ENCODE results near the gene ZNRF2.
A peak's percentile ranks its signal among the peaks of the same experiment; 100 is the strongest.
"Not testable (repeated sequence)": the region's sequence is repeated elsewhere in the genome, so short reads cannot be mapped to it uniquely, and the experiment has no call there.

Gene ZNRF2

GRCh38 chr7:30280631-30281030 is 3.8 kb upstream of the ZNRF2 start:
- H3K4me3 ChIP-seq: no peak overlapping the region
- no peaks in the 10 kb centered on the region for H3K9me3 ChIP-seq (replicated peaks in 1 of 11)
- no peaks in the 10 kb centered on the region for H3K27me3 ChIP-seq
- H4K20me1 ChIP-seq: no peaks in the 10 kb centered on the region; a peak in 2 of 22 replicates
- H3K4me2 ChIP-seq: peak overlapping the region in 4 of 11 experiments; percentile 21 to 64 (median 44); a peak in 6 of 22 replicates
- no peak for TF ChIP-seq Cebpa-rat (IDR thresholded peaks at IDR 0.05)
- no peaks in the 10 kb centered on the region for H3K36me3 ChIP-seq
- peaks cover 39 to 81% (median 52%) of the 10 kb centered on the region in 10 experiments for H3K4me1 ChIP-seq
- no peak overlapping the region for H3K27ac ChIP-seq
- 0 out of 22 replicates have a peak overlapping the region, but pooled peaks of 1 of the 11 experiments have one; percentile 18 for H3K9ac ChIP-seq

- H3K4me2 ChIP-seq: peak overlapping the region; percentile 20 to 64 (median 36); a peak in 19 of 22 replicates
- H3K27ac ChIP-seq: no peak overlapping the region
- no peaks in the 10 kb centered on the region; a peak in 1 of 22 replicates for H3K9me3 ChIP-seq (replicated peaks in 1 of 11)
- no peaks in the 10 kb centered on the region for H3K27me3 ChIP-seq
- H4K20me1 ChIP-seq: peaks cover 0 to 2% (median 0%) of the 10 kb centered on the region in 11 experiments; a peak in 3 of 22 replicates
- TF ChIP-seq Cebpa-rat (IDR thresholded peaks at IDR 0.05): no peak
- H3K36me3 ChIP-seq: no peaks in the 10 kb centered on the region
- no peak overlapping the region for H3K4me3 ChIP-seq
- peaks cover 39 to 74% (median 52%) of the 10 kb centered on the region in 10 experiments for H3K4me1 ChIP-seq
- no peak overlapping the region for H3K9ac ChIP-seq
Observed at GRCh38 chr7:30281263-30281662, 3.1 kb upstream of the ZNRF2 start.

- Histone ChIP-seq H3K36me3 (no peaks in the 10 kb centered on the region), H3K27me3 (no peaks in the 10 kb centered on the region), H3K4me3 (no peak overlapping the region), H3K27ac (no peak overlapping the region), H3K9me3 (replicated peaks in 1 of 11) (no peaks in the 10 kb centered on the region; a peak in 1 of 22 replicates), H4K20me1 (peaks cover 0 to 7% (median 0%) of the 10 kb centered on the region in 11 experiments; a peak in 9 of 22 replicates), H3K4me1 (peaks cover 41 to 70% (median 56%) of the 10 kb centered on the region in 10 experiments), H3K9ac (no peak overlapping the region), H3K4me2 (peak overlapping the region; percentile 20 to 64 (median 36); a peak in 15 of 22 replicates)
- TF ChIP-seq Cebpa-rat (IDR thresholded peaks at IDR 0.05): no peak
Observed at GRCh38 chr7:30281791-30282190, 2.6 kb upstream of the ZNRF2 start.

- no peak overlapping the region for H3K4me3 ChIP-seq
- no peak for TF ChIP-seq Cebpa-rat (IDR thresholded peaks at IDR 0.05)
- peak overlapping the region in 1 of 11 experiments; percentile 48; a peak in 2 of 22 replicates for H3K4me2 ChIP-seq
- H3K9ac ChIP-seq: no peak overlapping the region
- H3K36me3 ChIP-seq: no peaks in the 10 kb centered on the region
- H3K27ac ChIP-seq: no peak overlapping the region
- no peaks in the 10 kb centered on the region; a peak in 1 of 22 replicates for H3K9me3 ChIP-seq (replicated peaks in 1 of 11)
- peaks cover 0 to 12% (median 2%) of the 10 kb centered on the region in 11 experiments; a peak in 9 of 22 replicates for H4K20me1 ChIP-seq
- peaks cover 46 to 64% (median 60%) of the 10 kb centered on the region in 10 experiments for H3K4me1 ChIP-seq
- no peaks in the 10 kb centered on the region for H3K27me3 ChIP-seq
Observed at GRCh38 chr7:30282735-30283134, 1.7 kb upstream of the ZNRF2 start.

- Histone ChIP-seq H3K9me3 (replicated peaks in 1 of 11) (no peaks in the 10 kb centered on the region; a peak in 1 of 22 replicates), H4K20me1 (peaks cover 0 to 24% (median 16%) of the 10 kb centered on the region in 11 experiments; a peak in 12 of 22 replicates), H3K27ac (peak overlapping the region; percentile 98 to 100 (median 99)), H3K4me1 (peaks cover 35 to 69% (median 54%) of the 10 kb centered on the region in 10 experiments), H3K27me3 (no peaks in the 10 kb centered on the region), H3K9ac (peak overlapping the region; percentile 98 to 100 (median 99)), H3K36me3 (no peaks in the 10 kb centered on the region), H3K4me3 (peak overlapping the region; percentile 92 to 100 (median 98)), H3K4me2 (peak overlapping the region; percentile 78 to 96 (median 87))
- no peak for TF ChIP-seq Cebpa-rat (IDR thresholded peaks at IDR 0.05)
Observed at GRCh38 chr7:30285067-30285535, 704 bp downstream of the ZNRF2 start.

GRCh38 chr7:30285536-30286284 is 1.3 kb downstream of the ZNRF2 start:
- Histone ChIP-seq H3K27ac (peak overlapping the region; percentile 98 to 100 (median 99)), H3K9ac (peak overlapping the region; percentile 98 to 100 (median 99)), H3K27me3 (no peaks in the 10 kb centered on the region), H4K20me1 (peaks cover 0 to 29% (median 21%) of the 10 kb centered on the region in 11 experiments; a peak in 12 of 22 replicates), H3K4me3 (peak overlapping the region; percentile 92 to 100 (median 98)), H3K9me3 (replicated peaks in 1 of 11) (no peaks in the 10 kb centered on the region; a peak in 1 of 22 replicates), H3K4me1 (peaks cover 40 to 69% (median 56%) of the 10 kb centered on the region in 10 experiments), H3K36me3 (no peaks in the 10 kb centered on the region), H3K4me2 (peak overlapping the region; percentile 78 to 96 (median 87))
- no peak for TF ChIP-seq Cebpa-rat (IDR thresholded peaks at IDR 0.05)

GRCh38 chr7:30286749-30287148 is 2.4 kb downstream of the ZNRF2 start:
- Histone ChIP-seq H3K4me3 (peak overlapping the region; percentile 92 to 100 (median 98)), H3K27ac (peak overlapping the region; percentile 98 to 100 (median 99)), H3K9ac (peak overlapping the region; percentile 98 to 100 (median 99)), H3K9me3 (replicated peaks in 1 of 11) (no peaks in the 10 kb centered on the region; a peak in 1 of 22 replicates), H3K4me2 (peak overlapping the region; percentile 78 to 96 (median 87)), H3K27me3 (no peaks in the 10 kb centered on the region), H3K4me1 (peaks cover 33 to 69% (median 54%) of the 10 kb centered on the region in 10 experiments), H4K20me1 (peaks cover 0 to 39% (median 27%) of the 10 kb centered on the region in 11 experiments; a peak in 12 of 22 replicates), H3K36me3 (no peaks in the 10 kb centered on the region)
- no peak for TF ChIP-seq Cebpa-rat (IDR thresholded peaks at IDR 0.05)

GRCh38 chr7:30287625-30288024 is 3.2 kb downstream of the ZNRF2 start:
- Histone ChIP-seq H3K27ac (peak overlapping the region in 7 of 11 experiments; percentile 2 to 100 (median 99); a peak in 7 of 22 replicates), H3K9ac (peak overlapping the region; percentile 57 to 100 (median 99); a peak in 20 of 22 replicates), H4K20me1 (peaks cover 0 to 47% (median 27%) of the 10 kb centered on the region in 11 experiments; a peak in 13 of 22 replicates), H3K4me3 (peak overlapping the region; percentile 92 to 100 (median 98); a peak in 19 of 20 replicates), H3K4me1 (peaks cover 29 to 67% (median 50%) of the 10 kb centered on the region in 10 experiments), H3K4me2 (peak overlapping the region; percentile 62 to 96 (median 87))
- not testable (repeated sequence) for H3K27me3 ChIP-seq; H3K36me3 ChIP-seq; H3K9me3 ChIP-seq (replicated peaks in 1 of 11)

- Histone ChIP-seq H3K4me1 (peaks cover 19 to 62% (median 44%) of the 10 kb centered on the region in 10 experiments), H4K20me1 (peaks cover 0 to 68% (median 30%) of the 10 kb centered on the region in 11 experiments; a peak in 15 of 22 replicates), H3K4me3 (peak overlapping the region in 3 of 10 experiments; percentile 26 to 100 (median 98); a peak in 4 of 20 replicates), H3K4me2 (peak overlapping the region; percentile 35 to 96 (median 78); a peak in 20 of 22 replicates), H3K9ac (peak overlapping the region in 2 of 11 experiments; percentile 19 to 43; a peak in 2 of 22 replicates)
- not testable (repeated sequence) for H3K27me3 ChIP-seq; H3K27ac ChIP-seq; H3K36me3 ChIP-seq; H3K9me3 ChIP-seq (replicated peaks in 1 of 11)
Observed at GRCh38 chr7:30289634-30290033, 5.2 kb downstream of the ZNRF2 start.

- H3K4me1 ChIP-seq: peaks cover 20 to 69% (median 47%) of the 10 kb centered on the region in 10 experiments
- H3K4me2 ChIP-seq: peak overlapping the region; percentile 35 to 96 (median 78)
- H3K4me3 ChIP-seq: peak overlapping the region in 2 of 10 experiments; percentile 98 to 100; a peak in 2 of 20 replicates
- not testable (repeated sequence) for H3K27ac ChIP-seq; H3K27me3 ChIP-seq; H3K36me3 ChIP-seq; H3K9me3 ChIP-seq (replicated peaks in 1 of 11)
- peak overlapping the region in 2 of 11 experiments; percentile 19 to 41; a peak in 2 of 22 replicates for H3K9ac ChIP-seq
- H4K20me1 ChIP-seq: peaks cover 4 to 74% (median 37%) of the 10 kb centered on the region in 11 experiments; a peak in 17 of 22 replicates
Observed at GRCh38 chr7:30290317-30290716, 5.9 kb downstream of the ZNRF2 start.

GRCh38 chr7:30292416-30293038 is 8.1 kb downstream of the ZNRF2 start:
- H4K20me1 ChIP-seq: peaks cover 7 to 96% (median 31%) of the 10 kb centered on the region in 11 experiments; a peak in 17 of 22 replicates
- not testable (repeated sequence) for H3K4me3 ChIP-seq; H3K9ac ChIP-seq; H3K36me3 ChIP-seq; H3K9me3 ChIP-seq (replicated peaks in 1 of 11); H3K27ac ChIP-seq; H3K27me3 ChIP-seq
- peak overlapping the region in 5 of 11 experiments; percentile 12 to 40 (median 27); a peak in 7 of 22 replicates for H3K4me2 ChIP-seq
- peaks cover 23 to 75% (median 47%) of the 10 kb centered on the region in 10 experiments for H3K4me1 ChIP-seq

Measured in BLaER1 treated with 17β-estradiol and CSF1 and Interleukin-3, amounts not matched to agents 10 nM and 100 nM (cell line).